Lung (tissue), 12 donors: Measurements from ENCODE around the gene GNAI1. TPM values are rescaled to one million over a fixed set of nuclear protein-coding genes. Genes with fewer than 3 reads are reported as not detected.

Experiments
- ATAC-seq: fragments of 200-7000 bp; cut with Tn5 transposase; one replicate; pipeline ENCODE4 v1.9.1; 2020; ENCODE audit warnings: moderate number of reproducible peaks; ENCODE audit not compliant: insufficient read depth, low FRiP score
- DNase-seq, 3 donors: peaks; one replicate each; pipeline ENCODE4 v3.0.0-alpha.2; 2013 to 2017
- H3K27ac ChIP-seq, 2 donors: one replicate each; pipeline ENCODE4 v1.5.1; 2013; ENCODE audit warnings: mild to moderate bottlenecking in 2 of 2, moderate library complexity in 2 of 2, control low read depth in 1 of 2, inconsistent platforms in 1 of 2, low read depth in 1 of 2, low read length in 1 of 2
- H3K27me3 ChIP-seq, 3 donors: one replicate each; pipeline ENCODE4 v1.5.1; 2013; ENCODE audit warnings: low read length in 2 of 3; ENCODE audit not compliant: control insufficient read depth in 3 of 3, insufficient read depth in 3 of 3
- H3K36me3 ChIP-seq, 4 donors: one replicate each; pipeline ENCODE4 v1.5.1; 2013; ENCODE audit warnings: low read length in 4 of 4, mild to moderate bottlenecking in 1 of 4, moderate library complexity in 1 of 4; ENCODE audit not compliant: control insufficient read depth in 4 of 4, insufficient read depth in 4 of 4
- H3K4me1 ChIP-seq, 5 donors: one replicate each; pipeline ENCODE4 v1.5.1; 2013; ENCODE audit warnings: low read length in 5 of 5, mild to moderate bottlenecking in 2 of 5, moderate library complexity in 1 of 5; ENCODE audit not compliant: control insufficient read depth in 5 of 5, insufficient read depth in 5 of 5
- H3K4me3 ChIP-seq: one replicate; pipeline ENCODE4 v1.5.1; 2013; ENCODE audit warnings: mild to moderate bottlenecking, control low read depth, moderate library complexity
- H3K9ac ChIP-seq, 2 donors: one replicate each; pipeline ENCODE4 v1.5.1; 2013; ENCODE audit warnings: low read length in 2 of 2, control low read depth in 1 of 2; ENCODE audit not compliant: insufficient read depth in 1 of 2
- H3K9me3 ChIP-seq, 4 donors: one replicate each; pipeline ENCODE4 v1.5.1; 2013; ENCODE audit warnings: low read length in 3 of 4, mild to moderate bottlenecking in 1 of 4, moderate library complexity in 1 of 4; ENCODE audit not compliant: control insufficient read depth in 4 of 4, insufficient read depth in 3 of 4
- CTCF ChIP-seq: IDR thresholded peaks from 2 replicates; pipeline ENCODE4 v1.5.1; 2012; ENCODE audit warnings: mild to moderate bottlenecking; ENCODE audit errors: control extremely low read depth, extremely low read depth
- WGBS, 2 donors: extraction: QIAGEN DNeasy Blood & Tissue Kit; methylation state at CpG; one replicate each; pipeline ENCODE4 v1.1.7; 2013; 5-methylcytosine and 5-hydroxymethylcytosine counted together
- polyA plus RNA-seq, 2 donors: library from polyadenylated mRNA; stranded (reverse); fragments of 200-250 nt; gene quantifications; one replicate each; pipeline ENCODE4 v1.2.1, GENCODE V29; 2013
- total RNA-seq, 2 donors: library from RNA; depleted of rRNA in 1 of 2; stranded (reverse); fragments of >200 nt in 1 of 2; gene quantifications; one replicate each; pipeline ENCODE4 v1.2.1, GENCODE V29; 2014 to 2021
- donor health status: control.
- donor health status: control.
- donor health status: Bipolar disorder and iron deficiency.
- donor health status: healthy.
- donor health status: DM: yes; HTN: yes; CAD: no.

Gene GNAI1
- total and polyA plus RNA-seq, 4 donors: 10.4 to 155 (median 20.2) TPM

GRCh38 chr7:80175744-80176143, 41.1 kb downstream of the GNAI1 start:
- Histone ChIP-seq H3K9me3 (peaks cover 0 to 3% (median 0%) of the 10 kb centered on the region in 4 donors), H3K9ac (no peak overlapping the region), H3K4me3 (no peak overlapping the region), H3K27me3 (no peaks in the 10 kb centered on the region), H3K4me1 (peaks cover 0 to 26% (median 9%) of the 10 kb centered on the region in 5 donors), H3K27ac (no peak overlapping the region), H3K36me3 (peaks cover 0 to 7% (median 0%) of the 10 kb centered on the region in 4 donors)
- DNase-seq (no peak), ATAC-seq (no peak)
- WGBS, 2 donors: 75 to 88% methylated on average over 1 of the region's 1 CpG
- TF ChIP-seq CTCF: no peak

GRCh38 chr7:80181411-80181810, 46.8 kb downstream of the GNAI1 start:
- Histone ChIP-seq H3K27me3 (no peaks in the 10 kb centered on the region), H3K9ac (no peak overlapping the region), H3K9me3 (peaks cover 0 to 2% (median 0%) of the 10 kb centered on the region in 4 donors), H3K27ac (no peak overlapping the region), H3K4me1 (peaks cover 0 to 57% (median 3%) of the 10 kb centered on the region in 5 donors), H3K4me3 (no peak overlapping the region), H3K36me3 (peaks cover 0 to 4% (median 0%) of the 10 kb centered on the region in 4 donors)
- 93% methylated on average over 4 of the region's 4 CpGs for WGBS, 2 donors
- ATAC-seq: no peak
- TF ChIP-seq CTCF: no peak
- DNase-seq: no peak

GRCh38 chr7:80182630-80183276, 48.1 kb downstream of the GNAI1 start:
- H3K27me3 ChIP-seq: no peaks in the 10 kb centered on the region
- peaks cover 0 to 3% (median 0%) of the 10 kb centered on the region in 4 donors for H3K36me3 ChIP-seq
- no peak for ATAC-seq
- H3K9ac ChIP-seq: no peak overlapping the region
- 77 to 84% methylated on average over 3 of the region's 3 CpGs for WGBS, 2 donors
- H3K4me3 ChIP-seq: no peak overlapping the region
- H3K27ac ChIP-seq: no peak overlapping the region
- H3K4me1 ChIP-seq: peaks cover 0 to 69% (median 11%) of the 10 kb centered on the region in 5 donors
- H3K9me3 ChIP-seq: peaks cover 0 to 2% (median 0%) of the 10 kb centered on the region in 4 donors
- TF ChIP-seq CTCF: no peak
- DNase-seq: no peak
